Panc1 (cell line): ENCODE measurements around the gene SLC27A5. TPM values are rescaled to one million over a fixed set of nuclear protein-coding genes. Genes with fewer than 3 reads are reported as not detected.

Experiments
- ATAC-seq: fragments of 200-7000 bp; cut with Tn5 transposase; 2 replicates; pipeline ENCODE4 v1.9.1; 2020; ENCODE audit warnings: mild to moderate bottlenecking, moderate library complexity
- BruUV-seq: library from RNA; stranded (reverse); fragments of 400-500 nt; replicated peaks from 2 replicates; lab custom pipeline; 2021; lab: Mats Ljungman, UMichigan
- CTCF ChIA-PET: fragments of 300-600 bp; sonication (Branson Sonifier 250); formaldehyde crosslinking; loops from one replicate; lab custom pipeline; 2022; ENCODE audit warnings: antibody characterized with exemption; lab: Charles Lee
- POLR2A ChIA-PET: fragments of 300-600 bp; sonication (Branson Sonifier 250); formaldehyde crosslinking; loops from one replicate; lab custom pipeline; 2022; ENCODE audit warnings: antibody characterized with exemption; lab: Charles Lee
- DNase-seq: peaks from one replicate; pipeline ENCODE4 v3.0.0-alpha.2; 2010; ENCODE audit warnings: low read depth, low spot score
- H3K27ac ChIP-seq: 2 replicates; pipeline ENCODE4 v1.5.1; 2011; ENCODE audit warnings: mild to moderate bottlenecking, low read length, inconsistent platforms
- H3K27me3 ChIP-seq: fragments of 200-500 bp; sonication (Bioruptor generic); 2 replicates; pipeline ENCODE4 v1.6.0; 2014; ENCODE audit warnings: low read length, inconsistent platforms; ENCODE audit not compliant: control insufficient read depth, insufficient read depth
- H3K36me3 ChIP-seq: fragments of 200-500 bp; sonication (Bioruptor generic); 2 replicates; pipeline ENCODE4 v1.5.1; 2014; ENCODE audit warnings: inconsistent platforms, mild to moderate bottlenecking, low read length, moderate library complexity; ENCODE audit not compliant: control insufficient read depth, insufficient read depth
- H3K4me1 ChIP-seq: 2 replicates; pipeline ENCODE4 v1.5.1; 2011; ENCODE audit warnings: inconsistent platforms, mild to moderate bottlenecking, low read length, moderate library complexity; ENCODE audit not compliant: control insufficient read depth, insufficient read depth
- H3K4me3 ChIP-seq, 2 experiments: 2 replicates each; pipeline ENCODE4 v1.5.1; 2011 to 2012; ENCODE audit warnings: low read depth in 2 of 2, low read length in 2 of 2, mild to moderate bottlenecking in 2 of 2, inconsistent platforms in 1 of 2, moderate library complexity in 1 of 2
- H3K9me3 ChIP-seq: fragments of 200-500 bp; sonication (Bioruptor generic); 2 replicates; pipeline ENCODE4 v1.5.1; 2014; ENCODE audit warnings: low read depth, mild to moderate bottlenecking, inconsistent platforms, low read length, moderate library complexity; ENCODE audit not compliant: control insufficient read depth, insufficient read depth
- CTCF ChIP-seq: fragments of 450-650 bp; IDR thresholded peaks from 2 replicates; pipeline ENCODE4 v1.5.1; 2017; ENCODE audit warnings: mild to moderate bottlenecking
- POLR2AphosphoS5 ChIP-seq: IDR thresholded peaks from 2 replicates; pipeline ENCODE4 v1.6.1; 2012; ENCODE audit warnings: mild to moderate bottlenecking, low read depth, low read length, moderate library complexity
- REST ChIP-seq, 2 experiments: IDR thresholded peaks; 2 replicates each; pipeline ENCODE4 v1.6.1; 2011 to 2012; ENCODE audit warnings: low read depth in 2 of 2, control low read depth in 1 of 2, low read length in 1 of 2, mild to moderate bottlenecking in 1 of 2, moderate library complexity in 1 of 2; ENCODE audit not compliant: insufficient read depth in 1 of 2
- SIN3A ChIP-seq: IDR thresholded peaks from 2 replicates; pipeline ENCODE4 v1.6.1; 2012; ENCODE audit warnings: low read depth, mild to moderate bottlenecking, low read length, moderate library complexity, borderline replicate concordance; ENCODE audit not compliant: insufficient read depth
- TCF7L2 ChIP-seq: IDR thresholded peaks from 2 replicates; pipeline ENCODE4 v1.6.1; 2011; ENCODE audit warnings: mild to moderate bottlenecking, low read depth, low read length, inconsistent platforms
- in situ Hi-C: cut with HindIII; loops from 2 replicates; pipeline ENCODE4 v1.10.0; 2016; ENCODE audit warnings: low sequenced_read_pairs, low pct_unique_long_range_greater_than_20kb
- intact Hi-C: fragments of 100-400 bp; cut with micrococcal nuclease; formaldehyde crosslinking; loops from one replicate; pipeline ENCODE4 v1.10.0; 2022; ENCODE audit not compliant: unreplicated experiment
- total RNA-seq: library from RNA; stranded (reverse); gene quantifications from one replicate; pipeline ENCODE4 v1.2.1, GENCODE V29; 2021; ENCODE audit not compliant: unreplicated experiment

Gene SLC27A5
- total RNA-seq, 1 experiment from 2014 or later = 10.7 TPM

- POLR2A ChIA-PET = no interaction called here
- Histone ChIP-seq H3K4me3 (no peak overlapping the region), H3K9me3 (no peaks in the 10 kb centered on the region), H3K27me3 (no peaks in the 10 kb centered on the region), H3K4me1 (peaks cover 18% of the 10 kb centered on the region), H3K36me3 (peaks cover 46% of the 10 kb centered on the region), H3K27ac (no peak overlapping the region)
- CTCF ChIA-PET = no interaction called here
- no peak for ATAC-seq
- TF ChIP-seq TCF7L2 (no peak), REST (IDR thresholded peaks at IDR 0.05; ENCODE audit: insufficient read depth in 1 of 2, low read depth in 2 of 2, low read length in 1 of 2) (no peak), SIN3A (no peak), CTCF (no peak), POLR2AphosphoS5 (no peak)
- no peak for DNase-seq
- BruUV-seq = no TSS peak
- in situ Hi-C loops (no loop called here), intact Hi-C loops (no loop called here)
Measured at GRCh38 chr19:58548859-58549663, 37.3 kb upstream of the SLC27A5 start.

GRCh38 chr19:58547323-58548312 lies 35.8 kb upstream of the SLC27A5 start:
- Histone ChIP-seq H3K27me3 (peaks cover 2% of the 10 kb centered on the region; the same call in 1 of the 2 replicates), H3K36me3 (peaks cover 46% of the 10 kb centered on the region), H3K4me1 (peaks cover 10% of the 10 kb centered on the region), H3K27ac (0 out of 2 replicates have a peak overlapping the region, but pooled peaks have one; percentile 2), H3K9me3 (no peaks in the 10 kb centered on the region), H3K4me3 (peak overlapping the region in 1 of 2 experiments; percentile 17; a peak in 1 of 4 replicates)
- TF ChIP-seq CTCF (no peak), REST (IDR thresholded peaks at IDR 0.05; ENCODE audit: insufficient read depth in 1 of 2, low read depth in 2 of 2, low read length in 1 of 2) (no peak), SIN3A (no peak), POLR2AphosphoS5 (0 out of 2 replicates have a peak, but pooled peaks have one; percentile 25), TCF7L2 (no peak)
- no TSS peak for BruUV-seq
- in situ Hi-C loops (no loop called here), intact Hi-C loops (no loop called here)
- ChIA-PET CTCF (no interaction called here), POLR2A (interaction anchor here (0.6 to 0.7 kb wide), 2 partner anchors 9 to 11 kb away, joined by 5 read pairs; no protein-coding TSS in a partner anchor)
- DNase-seq (no peak), ATAC-seq (no peak)
